ENCODE data around the gene EXOC6B. TPM values are rescaled to one million over a fixed set of nuclear protein-coding genes. Genes with fewer than 3 reads are reported as not detected.
"Not testable (repeated sequence)": the region's sequence is repeated elsewhere in the genome, so short reads cannot be mapped to it uniquely, and the experiment has no call there.

The EXOC6B gene
- total RNA-seq, 1 experiment from 2014 or later = 26.5 TPM

DNA sequence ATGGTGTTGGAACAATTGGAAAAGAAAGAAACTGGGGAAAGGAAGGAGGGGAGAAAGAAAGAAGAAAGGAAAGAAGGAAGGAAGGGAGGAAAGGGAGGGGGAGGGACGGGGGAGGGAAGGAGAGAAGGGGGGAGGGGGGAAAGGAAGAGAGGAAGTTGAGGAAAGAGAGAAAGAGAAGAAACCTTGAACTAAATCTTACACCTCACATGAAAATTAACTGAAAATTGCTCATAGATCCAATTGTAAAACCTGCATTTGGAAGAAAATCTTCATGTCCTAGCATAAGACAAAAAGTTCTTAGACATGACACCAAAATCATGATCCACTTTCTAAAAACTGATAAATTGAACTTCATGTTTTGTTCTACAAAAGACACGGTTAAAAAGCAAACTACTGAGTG is 163.8 kb downstream of the EXOC6B start:
- DNase-seq (ENCODE audit: low read depth in 1 of 2, low spot score in 2 of 2) = no peak

DNA sequence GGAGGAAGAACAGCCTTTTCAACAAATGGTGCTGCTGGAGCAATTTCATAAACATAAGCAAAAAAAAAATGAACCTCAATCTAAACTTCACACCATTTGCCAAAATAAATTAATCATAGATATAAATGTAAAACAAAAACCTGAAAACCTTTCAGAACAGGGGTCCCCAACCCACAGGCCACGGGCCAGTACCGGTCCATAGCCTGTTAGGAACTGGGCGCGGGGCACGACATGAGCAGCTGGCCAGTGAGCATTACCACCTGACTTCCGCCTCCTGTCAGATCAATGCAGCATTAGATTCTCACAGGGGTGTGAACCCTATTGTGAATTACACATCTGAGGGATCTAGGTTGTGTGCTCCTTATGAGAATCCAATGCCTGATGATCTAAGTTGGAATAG is 176.0 kb downstream of the EXOC6B start:
- Histone ChIP-seq H3K27me3 (replicated peaks) (no peaks in the 10 kb centered on the region), H3K4me3 (no peak overlapping the region), H3K36me3 (no peaks in the 10 kb centered on the region), H3K27ac (no peak overlapping the region), H3K4me1 (replicated peaks) (no peaks in the 10 kb centered on the region), H3K9me3 (replicated peaks) (no peaks in the 10 kb centered on the region)
- DNase-seq (ENCODE audit: low read depth in 1 of 2, low spot score in 2 of 2) = no peak

More for the DNA sequence above, 163.8 kb downstream of the EXOC6B start:
- no peaks in the 10 kb centered on the region for H3K4me1 ChIP-seq (replicated peaks)
- H3K36me3 ChIP-seq = no peaks in the 10 kb centered on the region
- H3K27me3 ChIP-seq (replicated peaks) = no peaks in the 10 kb centered on the region
- H3K9me3 ChIP-seq (replicated peaks) = no peaks in the 10 kb centered on the region
- H3K4me3 ChIP-seq = no peak overlapping the region
- no peak overlapping the region for H3K27ac ChIP-seq

DNA sequence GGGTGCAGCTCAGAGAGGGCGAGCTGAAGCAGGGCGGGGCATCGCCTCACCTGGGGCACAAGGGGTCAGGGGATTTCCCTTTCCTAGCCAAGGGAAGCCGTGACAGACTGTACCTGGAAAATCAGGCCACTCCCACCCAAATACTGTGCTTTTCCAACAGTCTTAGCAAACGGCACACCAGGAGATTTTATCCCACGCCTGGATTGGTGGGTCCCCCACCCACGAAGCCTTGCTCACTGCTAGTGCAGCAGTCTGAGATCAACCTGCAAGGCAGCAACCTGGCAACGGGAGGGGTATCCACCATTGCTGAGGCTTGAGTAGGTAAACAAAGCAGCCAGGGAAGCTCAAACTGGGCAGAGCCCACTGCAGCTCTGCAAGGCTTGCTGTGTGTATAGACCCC is 184.6 kb downstream of the EXOC6B start:
- H3K27ac ChIP-seq; DNase-seq (ENCODE audit: low read depth in 1 of 2, low spot score in 2 of 2); H3K27me3 ChIP-seq (replicated peaks); H3K4me1 ChIP-seq (replicated peaks); H3K4me3 ChIP-seq; H3K9me3 ChIP-seq (replicated peaks); H3K36me3 ChIP-seq: not testable (repeated sequence)

DNA sequence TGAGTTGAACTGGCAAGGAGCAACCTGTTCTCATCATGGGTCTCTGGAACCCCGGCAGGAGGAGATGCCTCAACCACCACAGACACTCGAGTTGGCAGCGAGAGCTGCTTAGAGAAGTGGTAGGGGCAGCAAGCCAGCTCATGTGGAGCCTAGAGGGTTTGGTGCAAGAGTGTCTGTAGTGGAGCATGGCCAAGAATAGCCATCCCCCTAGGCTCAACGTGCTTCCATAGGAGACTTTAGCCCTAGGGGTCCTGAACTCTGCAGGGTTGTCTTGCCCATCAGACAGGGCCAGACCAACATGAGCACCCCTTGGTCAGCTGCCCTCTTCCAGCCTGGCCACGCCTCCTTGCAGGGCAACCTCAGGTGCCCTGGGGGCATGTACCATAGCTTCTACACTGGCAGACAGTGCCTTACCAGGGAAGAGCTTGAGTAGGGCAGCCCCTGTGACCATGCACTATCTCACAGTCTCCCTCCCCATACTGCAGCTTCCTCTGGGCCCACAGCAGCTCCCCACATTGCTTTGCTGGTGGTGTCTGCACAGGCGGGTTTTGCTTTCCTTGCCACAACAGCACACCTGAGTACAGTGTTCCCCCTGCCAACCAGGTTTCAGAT is 187.1 kb downstream of the EXOC6B start:
- H3K4me3 ChIP-seq = no peak overlapping the region
- no peaks in the 10 kb centered on the region for H3K36me3 ChIP-seq
- no peak for DNase-seq (ENCODE audit: low read depth in 1 of 2, low spot score in 2 of 2)
- H3K27ac ChIP-seq = no peak overlapping the region
- H3K4me1 ChIP-seq (replicated peaks) = no peaks in the 10 kb centered on the region
- H3K9me3 ChIP-seq (replicated peaks) = no peaks in the 10 kb centered on the region
- H3K27me3 ChIP-seq (replicated peaks) = no peaks in the 10 kb centered on the region

DNA sequence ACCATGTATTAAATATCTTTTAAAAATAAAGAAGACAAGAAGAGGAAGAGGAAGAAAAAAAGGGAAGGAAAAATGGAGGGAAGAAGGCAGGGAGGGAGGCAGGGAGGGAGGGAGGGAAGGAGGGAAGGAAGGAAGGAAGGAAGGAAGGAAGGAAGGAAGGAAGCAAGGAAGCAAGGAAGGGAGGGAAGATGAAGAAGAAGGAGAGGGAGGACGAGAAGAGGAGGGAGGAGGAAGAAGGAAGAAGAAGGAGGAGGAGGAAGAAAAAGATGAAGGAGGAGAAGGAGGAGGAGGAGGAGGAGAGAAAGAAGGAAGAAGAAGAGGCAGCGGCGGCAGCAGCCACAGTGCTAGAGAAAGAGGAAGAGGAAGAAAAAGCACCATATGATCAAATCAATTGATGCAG is 189.6 kb downstream of the EXOC6B start:
- H3K4me3 ChIP-seq = no peak overlapping the region
- no peaks in the 10 kb centered on the region for H3K27me3 ChIP-seq (replicated peaks)
- no peaks in the 10 kb centered on the region for H3K9me3 ChIP-seq (replicated peaks)
- no peaks in the 10 kb centered on the region for H3K4me1 ChIP-seq (replicated peaks)
- no peaks in the 10 kb centered on the region for H3K36me3 ChIP-seq
- DNase-seq (ENCODE audit: low read depth in 1 of 2, low spot score in 2 of 2) = no peak
- no peak overlapping the region for H3K27ac ChIP-seq

DNA sequence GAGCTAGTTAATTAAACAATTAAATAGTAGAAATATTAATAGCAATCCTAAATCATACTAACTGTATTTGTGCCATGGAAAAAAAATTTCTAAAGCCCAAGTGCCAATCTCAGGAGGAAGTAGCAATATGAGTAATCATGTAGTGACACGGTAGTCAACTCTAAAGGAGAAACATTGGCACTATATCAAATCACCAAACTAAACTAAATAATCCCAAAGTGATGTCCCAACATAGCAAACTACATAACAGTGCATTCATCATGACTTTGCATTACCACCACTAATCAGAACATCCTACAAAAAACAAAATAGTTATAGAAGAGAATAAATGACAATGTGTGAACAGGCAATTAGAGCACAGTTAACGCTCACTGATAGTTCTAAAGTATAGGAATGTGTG is 195.1 kb downstream of the EXOC6B start:
- no peak for DNase-seq (ENCODE audit: low read depth in 1 of 2, low spot score in 2 of 2)
- Histone ChIP-seq H3K4me3 (no peak overlapping the region), H3K27me3 (replicated peaks) (no peaks in the 10 kb centered on the region), H3K9me3 (replicated peaks) (no peaks in the 10 kb centered on the region), H3K36me3 (no peaks in the 10 kb centered on the region), H3K4me1 (replicated peaks) (no peaks in the 10 kb centered on the region), H3K27ac (no peak overlapping the region)

DNA sequence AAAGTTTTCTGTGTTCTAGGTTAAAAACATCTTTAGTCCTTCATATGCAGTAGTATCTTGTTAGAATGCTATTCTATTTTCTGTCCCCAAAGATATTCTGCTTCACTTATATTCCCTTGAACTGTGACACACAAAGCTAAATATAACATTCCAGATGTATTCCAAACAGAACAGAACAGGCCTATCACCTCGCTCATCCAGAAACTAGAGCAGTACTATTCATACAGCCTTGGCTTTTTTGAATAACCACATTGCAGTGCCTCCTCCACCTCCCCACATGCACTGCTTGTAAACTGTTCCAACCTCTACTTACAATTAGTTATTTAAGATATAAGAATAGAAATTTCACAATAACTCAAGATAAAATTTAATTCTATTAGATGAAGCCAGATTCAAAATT is 196.8 kb downstream of the EXOC6B start:
- no peak overlapping the region for H3K4me3 ChIP-seq
- H3K27ac ChIP-seq = no peak overlapping the region
- no peaks in the 10 kb centered on the region for H3K27me3 ChIP-seq (replicated peaks)
- H3K36me3 ChIP-seq = no peaks in the 10 kb centered on the region
- H3K9me3 ChIP-seq (replicated peaks) = no peaks in the 10 kb centered on the region
- no peaks in the 10 kb centered on the region for H3K4me1 ChIP-seq (replicated peaks)
- no peak for DNase-seq (ENCODE audit: low read depth in 1 of 2, low spot score in 2 of 2)

DNA sequence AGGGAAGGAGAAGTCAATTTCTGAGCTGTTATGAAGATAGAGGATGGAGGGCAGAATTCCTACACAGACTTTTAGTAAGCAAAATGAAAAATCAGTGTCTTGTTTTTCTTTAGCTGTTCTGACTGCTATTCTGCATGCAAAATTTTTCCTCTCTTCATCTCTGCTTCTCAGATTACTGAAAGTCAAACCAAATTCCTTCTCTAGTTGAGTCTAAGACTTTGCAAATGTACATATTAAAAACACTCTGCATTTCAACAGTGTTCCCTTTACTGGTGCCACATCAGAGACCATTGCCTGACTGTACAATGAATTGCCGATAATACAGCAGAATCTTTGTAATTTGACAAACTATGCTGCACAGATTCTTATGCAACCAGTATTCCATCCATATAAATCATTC is 198.8 kb downstream of the EXOC6B start:
- Histone ChIP-seq H3K4me1 (replicated peaks) (no peaks in the 10 kb centered on the region), H3K27ac (no peak overlapping the region), H3K36me3 (no peaks in the 10 kb centered on the region), H3K4me3 (no peak overlapping the region), H3K27me3 (replicated peaks) (no peaks in the 10 kb centered on the region), H3K9me3 (replicated peaks) (no peaks in the 10 kb centered on the region)
- DNase-seq (ENCODE audit: low read depth in 1 of 2, low spot score in 2 of 2) = no peak

DNA sequence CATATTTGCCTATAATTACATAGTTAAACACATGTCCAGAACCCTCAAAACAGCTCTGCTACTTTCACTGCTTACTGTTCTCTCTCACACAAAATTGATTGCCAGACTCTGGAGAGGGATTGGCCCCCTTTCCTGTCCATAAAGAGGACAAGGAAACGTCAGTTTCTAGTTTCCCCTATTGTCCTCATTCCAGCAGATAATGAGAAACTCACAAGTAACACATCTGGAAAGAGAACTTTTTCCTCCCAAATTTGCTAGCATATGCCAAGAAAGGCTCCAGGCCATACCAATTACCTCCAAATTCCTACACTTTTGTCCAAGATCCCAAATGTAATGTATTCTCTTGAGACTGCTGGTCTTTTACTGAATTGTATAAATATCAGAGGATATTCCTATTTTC is 200.5 kb downstream of the EXOC6B start:
- no peak overlapping the region for H3K27ac ChIP-seq
- no peak for DNase-seq (ENCODE audit: low read depth in 1 of 2, low spot score in 2 of 2)
- no peaks in the 10 kb centered on the region for H3K9me3 ChIP-seq (replicated peaks)
- no peaks in the 10 kb centered on the region for H3K4me1 ChIP-seq (replicated peaks)
- no peaks in the 10 kb centered on the region for H3K36me3 ChIP-seq
- no peaks in the 10 kb centered on the region for H3K27me3 ChIP-seq (replicated peaks)
- no peak overlapping the region for H3K4me3 ChIP-seq

DNA sequence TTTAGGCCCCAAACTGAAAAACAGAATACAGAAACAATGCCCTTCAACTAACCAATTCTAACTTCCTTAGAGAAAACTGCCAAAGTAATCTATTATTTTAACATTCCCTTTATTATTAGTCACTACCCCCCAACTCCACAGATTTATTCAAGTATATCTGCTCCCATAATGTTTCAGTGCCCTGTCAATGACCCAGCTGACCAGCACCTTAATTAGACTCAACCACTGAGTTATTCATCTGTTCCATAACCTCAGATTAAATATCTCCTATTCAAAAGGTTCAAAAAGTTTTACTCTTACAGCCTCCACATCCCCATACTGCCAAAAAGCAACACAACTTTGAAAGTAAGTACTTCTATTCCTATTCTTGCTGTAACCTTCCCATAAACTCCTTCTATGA is 202.4 kb downstream of the EXOC6B start:
- H3K4me3 ChIP-seq = no peak overlapping the region
- no peaks in the 10 kb centered on the region for H3K4me1 ChIP-seq (replicated peaks)
- no peaks in the 10 kb centered on the region for H3K27me3 ChIP-seq (replicated peaks)
- no peaks in the 10 kb centered on the region for H3K9me3 ChIP-seq (replicated peaks)
- no peaks in the 10 kb centered on the region for H3K36me3 ChIP-seq
- DNase-seq (ENCODE audit: low read depth in 1 of 2, low spot score in 2 of 2) = no peak
- H3K27ac ChIP-seq = no peak overlapping the region

DNA sequence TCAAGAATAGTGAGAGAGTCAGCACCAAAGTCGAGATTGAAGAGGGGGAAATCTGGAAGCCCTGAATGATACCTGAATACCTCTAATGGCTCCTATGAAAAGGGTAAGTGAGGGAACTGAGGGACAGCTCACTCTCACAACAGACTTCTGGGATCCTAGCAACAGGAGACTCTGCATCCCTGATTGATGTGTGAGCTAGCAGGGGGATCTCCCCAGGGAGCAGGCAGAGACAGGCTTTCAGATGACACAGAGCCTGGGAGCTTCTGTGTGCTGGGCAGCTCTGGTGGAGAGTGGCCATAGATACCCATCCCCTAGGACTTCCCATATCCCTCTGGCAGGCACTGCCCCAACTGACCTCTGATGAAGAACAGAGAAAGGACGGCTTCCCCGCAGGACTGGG is 206.2 kb downstream of the EXOC6B start:
- no peaks in the 10 kb centered on the region for H3K36me3 ChIP-seq
- no peaks in the 10 kb centered on the region for H3K4me1 ChIP-seq (replicated peaks)
- no peak overlapping the region for H3K27ac ChIP-seq
- no peaks in the 10 kb centered on the region for H3K27me3 ChIP-seq (replicated peaks)
- no peaks in the 10 kb centered on the region for H3K9me3 ChIP-seq (replicated peaks)
- no peak overlapping the region for H3K4me3 ChIP-seq
- DNase-seq (ENCODE audit: low read depth in 1 of 2, low spot score in 2 of 2) = no peak

DNA sequence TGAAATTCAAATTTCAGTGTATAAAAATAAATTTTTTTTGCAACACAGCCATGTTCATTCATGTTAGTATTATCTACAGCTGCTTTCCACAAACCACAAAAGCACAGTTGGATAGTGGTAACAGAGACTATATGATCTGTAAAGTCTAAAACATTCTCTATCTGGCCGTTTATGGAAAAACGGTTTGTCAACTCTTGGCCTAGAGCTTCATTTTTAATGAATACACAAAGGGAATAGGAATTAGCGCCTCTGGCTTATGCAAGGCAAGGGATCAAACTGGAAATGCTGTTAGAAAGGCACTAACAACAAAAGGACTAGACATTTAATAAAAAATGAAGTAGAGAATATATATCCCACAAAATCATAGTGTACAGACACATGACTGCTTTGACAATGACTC is 211.9 kb downstream of the EXOC6B start:
- Histone ChIP-seq H3K36me3 (no peaks in the 10 kb centered on the region), H3K27ac (no peak overlapping the region), H3K4me3 (no peak overlapping the region), H3K27me3 (replicated peaks) (no peaks in the 10 kb centered on the region), H3K4me1 (replicated peaks) (no peaks in the 10 kb centered on the region), H3K9me3 (replicated peaks) (no peaks in the 10 kb centered on the region)
- DNase-seq (ENCODE audit: low read depth in 1 of 2, low spot score in 2 of 2) = no peak

DNA sequence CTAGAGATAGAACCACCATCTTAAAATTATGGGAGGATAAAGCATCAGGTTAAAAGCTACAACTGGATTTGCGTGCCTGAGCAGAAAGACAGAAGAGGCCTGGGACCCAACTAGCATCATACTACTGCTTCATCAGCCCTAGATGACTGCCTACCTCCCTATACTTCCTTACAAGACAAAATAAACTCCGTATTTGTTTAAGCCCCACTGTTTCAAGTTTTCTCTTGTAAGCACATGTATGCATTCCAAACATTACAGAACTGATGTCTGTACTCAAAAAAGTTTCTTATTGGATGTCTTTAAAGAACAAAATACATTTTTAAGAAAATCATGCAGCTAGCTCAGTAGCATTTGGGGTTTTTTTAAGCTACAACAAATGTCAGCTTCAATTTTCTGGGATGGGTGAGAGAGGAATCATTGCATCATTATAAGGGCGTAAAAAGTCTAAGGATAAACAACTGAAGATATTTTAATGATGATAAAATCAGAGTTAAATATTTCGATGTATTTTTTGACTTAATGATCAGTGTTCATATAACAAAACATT is 213.1 kb downstream of the EXOC6B start:
- DNase-seq (ENCODE audit: low read depth in 1 of 2, low spot score in 2 of 2) = no peak
- H3K9me3 ChIP-seq (replicated peaks) = no peaks in the 10 kb centered on the region
- H3K36me3 ChIP-seq = no peaks in the 10 kb centered on the region
- no peaks in the 10 kb centered on the region for H3K27me3 ChIP-seq (replicated peaks)
- H3K4me1 ChIP-seq (replicated peaks) = no peaks in the 10 kb centered on the region
- H3K4me3 ChIP-seq = no peak overlapping the region
- H3K27ac ChIP-seq = no peak overlapping the region

DNA sequence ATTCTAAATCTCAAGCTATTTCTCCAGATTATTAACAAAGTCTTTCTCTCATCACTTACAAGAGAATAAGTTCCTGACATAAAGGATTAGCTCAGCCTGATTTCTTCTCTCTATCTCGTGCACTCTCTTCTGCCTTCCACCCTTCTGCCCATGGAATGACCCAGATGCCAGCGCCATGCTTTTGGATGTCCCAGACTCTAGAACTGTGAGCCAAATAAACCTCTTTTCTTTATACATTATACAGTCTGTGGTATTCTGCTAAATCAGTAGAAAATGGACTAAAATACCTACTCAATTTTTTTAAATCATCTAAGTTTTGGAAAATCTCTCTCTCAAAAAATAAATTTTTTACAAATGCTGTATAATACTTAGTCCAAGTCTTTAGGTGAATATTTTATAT is 218.6 kb downstream of the EXOC6B start:
- DNase-seq (ENCODE audit: low read depth in 1 of 2, low spot score in 2 of 2) = no peak
- Histone ChIP-seq H3K27ac (no peak overlapping the region), H3K27me3 (replicated peaks) (no peaks in the 10 kb centered on the region), H3K9me3 (replicated peaks) (no peaks in the 10 kb centered on the region), H3K4me1 (replicated peaks) (no peaks in the 10 kb centered on the region), H3K4me3 (no peak overlapping the region), H3K36me3 (no peaks in the 10 kb centered on the region)

DNA sequence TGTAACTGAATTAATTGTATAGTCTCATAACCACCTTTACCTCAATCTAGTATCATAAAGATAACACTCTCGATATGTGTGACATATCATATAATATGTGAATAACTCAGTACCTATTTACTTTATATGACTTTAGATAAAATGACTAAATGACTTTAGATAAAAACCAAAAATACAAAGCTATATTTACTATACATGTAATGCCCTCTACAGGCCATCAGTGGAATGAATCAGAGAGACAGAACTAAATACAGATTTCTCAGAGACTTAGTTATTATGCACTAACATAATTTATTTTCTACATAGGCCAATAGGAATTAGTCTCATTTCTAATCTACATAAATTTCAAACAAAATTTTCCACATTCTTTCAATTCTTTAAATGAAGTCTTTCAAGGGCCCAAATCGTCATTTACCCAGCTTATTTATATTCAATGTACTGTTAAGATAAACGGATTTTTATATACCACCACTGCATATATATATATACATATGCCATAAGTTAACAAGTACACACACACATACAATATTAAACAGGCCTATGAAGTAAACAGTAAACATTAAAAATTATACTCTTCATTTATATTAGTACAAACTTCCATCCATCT is 219.9 kb downstream of the EXOC6B start:
- H3K36me3 ChIP-seq = no peaks in the 10 kb centered on the region
- H3K27me3 ChIP-seq (replicated peaks) = no peaks in the 10 kb centered on the region
- no peak overlapping the region for H3K27ac ChIP-seq
- H3K9me3 ChIP-seq (replicated peaks) = no peaks in the 10 kb centered on the region
- H3K4me3 ChIP-seq = no peak overlapping the region
- DNase-seq (ENCODE audit: low read depth in 1 of 2, low spot score in 2 of 2) = peak in 1 of 2 experiments; percentile 18
- H3K4me1 ChIP-seq (replicated peaks) = no peaks in the 10 kb centered on the region

Data from SJSA1 (cell line).